Breast epithelium (tissue), 3 donors: ENCODE data around the gene BTN3A1.

ENCODE experiments used
- CTCF ChIP-seq, 3 donors: fragments of 450-650 bp; IDR thresholded peaks; one replicate each; pipeline ENCODE4 v1.5.1; 2016 to 2017; ENCODE audit warnings: antibody characterized with exemption in 3 of 3, mild to moderate bottlenecking in 3 of 3, moderate library complexity in 3 of 3
- POLR2A ChIP-seq: fragments of 450-650 bp; IDR thresholded peaks from one replicate; pipeline ENCODE4 v1.6.1; 2016; ENCODE audit warnings: antibody characterized with exemption, mild to moderate bottlenecking, moderate library complexity

- TF ChIP-seq CTCF (IDR thresholded peaks at IDR 0.05) (no peak), POLR2A (no peak)
These were observed 13.7 kb downstream of the BTN3A1 start for GRCh38 chr6:26415791-26416190.
